ENCODE measurements around the gene CD69.
A peak's percentile ranks its signal among the peaks of the same experiment; 100 is the strongest.

The CD69 gene

DNA sequence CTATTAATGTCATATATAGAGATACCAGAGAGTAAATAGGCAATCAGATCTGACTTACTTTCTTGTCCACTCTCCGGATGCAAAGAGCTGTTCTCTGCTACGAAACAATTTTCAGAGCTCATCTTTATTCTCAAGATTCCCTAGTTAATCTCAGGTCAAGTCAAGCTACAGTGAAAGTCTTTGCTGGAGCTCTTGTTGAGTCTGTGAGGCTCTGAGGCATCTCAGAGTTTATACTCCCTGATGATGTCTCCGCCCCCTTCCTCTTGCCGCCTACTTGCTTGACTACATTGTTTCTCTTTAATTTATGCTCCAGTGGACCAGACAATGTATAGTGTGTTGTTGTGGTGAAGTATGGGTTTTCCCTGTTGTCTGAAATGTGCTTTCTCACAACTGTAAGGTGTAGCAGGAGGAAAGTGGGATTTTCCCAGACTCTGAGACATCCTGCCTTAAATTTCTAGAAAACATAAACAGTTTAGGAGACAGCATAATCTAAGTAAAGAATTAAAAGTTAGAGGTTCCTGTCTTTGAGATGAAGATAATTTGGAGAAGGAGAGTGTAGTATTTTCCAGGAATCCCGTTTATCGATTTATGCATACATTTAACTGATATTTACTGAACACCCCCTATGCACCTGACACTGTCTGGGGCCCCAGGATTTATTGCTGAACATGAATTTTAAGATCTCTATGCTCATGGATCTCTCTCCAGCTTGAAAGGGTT is at the start of gene CD69:
TSS of gene CD69 (minus strand) at position 203 of the 720 bp plus-strand sequence. CDS start at position 122, 81 bp downstream.
- peak in 1 of 2 donors; percentile 47 for DNase-seq (ENCODE audit: low read depth in 2 of 2)

DNA sequence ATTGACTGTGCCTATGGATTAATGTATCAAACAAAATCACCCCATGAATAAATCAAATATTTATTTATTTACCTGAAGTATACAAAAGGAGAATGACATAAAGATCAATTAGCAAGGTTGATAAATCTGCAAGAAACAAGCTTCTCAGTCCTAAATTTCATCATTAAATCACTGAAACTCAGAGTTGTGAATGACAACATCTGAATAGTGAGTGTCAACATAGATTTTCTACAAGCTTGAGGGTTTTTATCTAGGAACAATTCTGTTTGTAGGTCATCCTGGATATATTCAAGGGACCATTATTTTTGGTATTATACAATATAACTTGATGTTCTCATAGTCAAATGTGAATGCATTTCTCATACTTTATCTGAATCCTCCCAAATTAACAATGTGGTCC is 49.2 kb upstream of the CD69 start:
- DNase-seq (ENCODE audit: low read depth in 2 of 2): no peak

DNA sequence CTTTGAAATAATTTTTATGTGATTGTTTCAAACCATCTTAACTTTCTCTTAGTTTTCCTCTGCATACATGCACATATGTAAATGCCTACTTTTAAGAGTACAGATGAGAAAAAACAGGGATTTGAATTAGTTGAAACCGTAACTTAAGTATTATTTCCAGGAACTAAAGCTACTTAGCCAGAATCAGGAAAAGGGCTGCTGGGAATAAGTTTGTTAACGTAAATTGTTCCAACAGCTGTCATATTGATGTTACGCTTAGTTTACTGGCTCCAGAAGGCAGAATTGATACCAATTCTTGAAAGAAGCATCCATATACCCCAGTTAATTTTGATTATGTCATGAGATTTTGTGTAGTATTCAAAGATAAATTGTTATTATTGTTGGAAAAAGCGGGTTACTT is 48.6 kb upstream of the CD69 start:
- DNase-seq (ENCODE audit: low read depth in 2 of 2): no peak

DNA sequence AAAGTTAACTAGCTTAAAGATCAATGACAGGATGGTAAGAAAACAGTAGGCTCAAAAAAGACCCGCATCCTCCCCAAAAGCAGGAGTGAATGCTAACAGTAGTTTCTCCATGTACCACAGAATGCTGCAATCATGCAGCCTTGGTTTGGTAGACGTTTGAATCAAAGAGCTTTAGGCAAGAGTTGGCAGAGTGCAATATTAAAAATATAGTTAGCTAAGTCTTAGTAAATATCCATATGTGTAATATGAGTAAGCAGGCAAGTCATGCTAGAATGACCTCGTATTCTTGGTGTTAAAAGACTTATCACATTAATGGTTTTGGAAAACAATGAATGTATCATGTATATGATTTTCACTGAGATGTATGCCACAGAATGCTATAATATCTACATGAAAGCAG is 47.8 kb upstream of the CD69 start:
- DNase-seq (ENCODE audit: low read depth in 2 of 2): no peak

DNA sequence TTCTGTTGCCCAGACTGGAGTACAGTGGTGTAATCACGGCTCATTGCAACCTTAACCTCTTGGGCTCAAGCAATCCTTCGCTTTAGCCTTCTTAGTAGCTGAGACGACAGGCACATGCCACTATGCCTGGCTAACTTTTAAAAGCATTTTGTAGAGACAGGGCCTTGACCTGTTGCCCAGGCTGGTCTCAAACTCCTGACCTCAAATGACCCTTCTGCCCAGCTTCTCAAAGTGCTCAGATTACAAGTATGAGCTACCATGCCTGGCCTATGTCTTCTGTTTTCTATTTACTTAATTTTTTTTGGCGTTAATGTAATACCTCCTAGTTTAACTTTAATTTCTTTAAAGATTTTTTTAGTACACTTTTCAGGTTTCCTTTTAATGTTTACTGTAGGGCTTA is 46.0 kb upstream of the CD69 start:
- no peak for DNase-seq (ENCODE audit: low read depth in 2 of 2)

DNA sequence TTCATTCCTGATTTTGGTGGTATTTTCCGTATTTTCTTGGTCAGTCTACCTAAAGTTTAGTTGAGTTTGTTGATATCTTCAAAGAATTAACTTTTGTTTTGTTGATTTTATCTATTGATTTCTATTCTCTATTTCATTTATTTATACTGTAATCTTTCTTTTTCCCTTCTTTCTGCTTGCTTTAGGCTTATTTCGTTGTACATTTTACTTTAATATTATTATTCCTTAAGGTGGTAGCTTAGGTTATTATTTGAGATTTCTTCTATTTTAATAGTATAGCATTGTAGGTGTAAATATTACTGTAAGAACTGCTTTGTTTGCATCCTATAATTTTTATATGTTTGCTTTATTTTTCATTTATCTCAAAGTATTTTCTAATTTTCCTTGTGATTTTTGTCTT is 45.2 kb upstream of the CD69 start:
- DNase-seq (ENCODE audit: low read depth in 2 of 2): no peak

DNA sequence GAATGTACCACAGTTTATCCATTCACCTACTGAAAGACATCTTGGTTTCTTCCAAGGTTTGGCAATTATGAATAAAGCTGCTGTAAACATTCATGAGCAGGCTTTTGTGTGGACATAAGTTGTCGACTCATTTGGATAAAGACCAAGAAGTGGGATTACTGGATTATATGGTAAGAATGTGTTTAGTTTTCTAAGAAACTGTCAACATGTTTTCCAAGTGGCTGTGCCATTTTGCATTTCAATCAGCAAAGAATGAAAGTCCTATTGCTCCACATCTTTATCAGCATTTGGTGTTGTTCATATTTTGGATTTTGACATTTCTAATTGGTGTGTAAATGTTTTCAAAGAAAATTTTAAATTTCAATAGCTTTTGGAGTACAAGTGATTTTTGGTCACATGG is 39.3 kb upstream of the CD69 start:
- no peak for DNase-seq (ENCODE audit: low read depth in 2 of 2)

DNA sequence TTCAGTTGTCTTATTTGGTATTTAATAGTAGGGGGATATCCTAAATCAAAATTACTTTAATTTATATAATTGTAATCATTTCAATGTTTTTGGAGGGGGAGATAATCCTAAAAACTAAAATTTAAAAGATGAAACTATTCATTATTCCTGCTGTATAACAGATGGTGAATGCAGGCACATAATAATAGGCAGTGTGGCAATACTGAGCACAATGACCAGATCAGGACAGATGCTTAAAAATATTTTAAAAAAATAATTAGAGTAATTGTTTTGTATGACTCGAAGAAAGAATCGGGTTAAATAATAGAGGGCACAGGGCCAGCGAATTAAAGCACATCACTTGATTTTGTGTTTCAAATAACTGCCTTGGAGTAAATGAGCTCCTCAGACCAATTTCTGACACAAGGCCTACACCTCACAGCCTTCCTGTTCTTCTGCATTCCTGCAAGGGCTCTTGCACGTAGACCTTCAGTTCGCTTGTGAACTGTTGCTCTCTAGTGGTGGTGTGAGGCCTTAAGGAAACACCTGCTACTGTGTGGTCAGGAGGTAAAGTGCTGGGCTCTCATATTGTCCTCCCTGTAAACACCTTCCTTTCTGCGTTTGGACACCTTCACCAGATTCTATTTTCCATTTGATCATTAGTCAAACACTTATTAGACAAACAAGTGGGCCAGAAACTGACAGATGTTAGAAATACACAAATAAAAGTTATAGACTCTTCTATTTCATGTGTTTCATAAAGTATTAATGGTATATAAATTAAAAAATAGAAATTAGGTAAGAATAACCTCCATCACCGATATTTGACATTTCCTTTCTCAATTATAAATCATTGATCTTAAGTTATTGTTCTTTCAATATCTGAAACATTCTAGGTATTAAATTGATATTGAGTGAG is 37.3 kb upstream of the CD69 start:
- DNase-seq (ENCODE audit: low read depth in 2 of 2): peak; percentile 27 to 29

DNA sequence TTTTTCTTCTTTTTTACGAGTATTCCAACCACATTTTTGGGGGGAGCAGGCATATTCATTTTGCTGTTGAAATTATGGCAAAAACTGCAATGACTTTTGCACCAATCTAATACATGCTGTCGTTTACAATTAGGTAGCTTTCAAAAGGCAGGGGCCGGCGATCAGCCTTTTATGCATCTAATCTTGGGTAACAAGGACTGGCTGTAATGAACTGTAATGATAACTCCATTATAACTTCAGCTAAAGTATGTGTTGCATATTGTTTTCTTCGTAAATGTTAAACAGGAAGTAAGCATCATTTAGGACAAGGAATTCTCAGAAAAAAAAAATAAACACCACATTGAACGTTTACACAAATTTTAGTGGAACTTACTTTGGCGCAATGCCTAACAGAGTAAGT is 36.3 kb upstream of the CD69 start:
- DNase-seq (ENCODE audit: low read depth in 2 of 2): no peak

DNA sequence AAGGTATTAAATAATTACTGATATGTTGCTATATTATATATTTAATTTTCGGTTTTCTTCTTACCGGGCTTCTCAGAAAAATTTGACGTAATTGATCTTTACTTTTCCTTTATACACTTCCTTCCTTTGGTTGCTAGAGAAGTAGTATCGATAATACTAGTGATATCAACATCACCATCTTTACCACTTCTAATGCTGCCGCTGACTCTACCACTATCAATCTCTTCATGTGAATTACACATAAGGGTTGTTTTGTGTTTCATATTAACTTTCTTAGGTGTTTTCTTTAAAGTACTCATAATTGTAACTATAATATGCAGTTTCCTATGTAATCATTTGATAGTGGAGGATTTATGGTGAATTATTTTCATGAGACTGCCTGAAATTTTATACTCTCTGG is 35.6 kb upstream of the CD69 start:
- DNase-seq (ENCODE audit: low read depth in 2 of 2): no peak

DNA sequence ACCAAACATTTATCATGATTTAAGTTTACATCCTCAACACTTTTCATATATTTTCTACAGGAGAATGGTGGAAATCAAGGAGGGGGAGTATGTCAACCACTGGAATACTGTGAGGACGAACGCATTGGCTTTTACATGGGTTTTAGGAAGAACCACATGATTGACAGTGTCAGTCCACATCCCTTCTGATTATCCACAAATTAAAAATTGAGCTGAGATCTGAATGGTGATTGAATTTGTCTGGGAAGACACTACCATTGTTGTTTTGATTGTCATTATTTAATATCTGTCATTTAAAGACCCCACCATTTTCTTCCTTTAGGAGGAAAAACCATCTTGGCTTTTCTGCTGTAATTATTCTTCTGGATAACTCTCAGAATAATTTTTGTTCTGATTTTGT is 35.2 kb upstream of the CD69 start:
- DNase-seq (ENCODE audit: low read depth in 2 of 2): no peak

DNA sequence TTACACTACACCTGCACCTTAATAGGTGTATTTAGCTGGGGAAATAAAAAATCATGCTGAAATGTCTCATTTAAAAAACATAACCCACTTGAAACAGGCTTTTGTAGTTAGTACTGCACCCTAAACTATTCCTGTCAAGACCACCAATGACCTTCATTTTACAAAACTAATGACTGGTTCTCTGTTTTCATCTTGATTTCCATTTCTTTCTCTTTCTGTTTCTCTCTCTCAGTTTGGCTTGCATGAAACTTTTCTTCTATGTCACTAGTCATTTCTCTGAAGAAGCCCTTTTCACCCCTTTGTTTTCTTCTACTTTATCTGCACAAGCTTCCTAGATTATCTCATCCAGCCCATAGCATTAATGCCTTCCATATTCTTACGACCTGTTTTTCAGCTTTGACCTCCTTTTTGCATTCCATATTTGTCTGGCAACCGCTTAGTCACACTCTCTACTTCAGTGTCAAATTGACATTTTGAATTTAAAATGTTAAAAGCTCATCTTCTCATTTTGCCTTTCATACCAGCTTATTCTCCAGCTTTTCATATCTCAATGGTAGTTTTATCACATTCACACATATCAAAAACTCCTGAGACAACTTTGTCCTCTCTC is 33.9 kb upstream of the CD69 start:
- no peak for DNase-seq (ENCODE audit: low read depth in 2 of 2)

DNA sequence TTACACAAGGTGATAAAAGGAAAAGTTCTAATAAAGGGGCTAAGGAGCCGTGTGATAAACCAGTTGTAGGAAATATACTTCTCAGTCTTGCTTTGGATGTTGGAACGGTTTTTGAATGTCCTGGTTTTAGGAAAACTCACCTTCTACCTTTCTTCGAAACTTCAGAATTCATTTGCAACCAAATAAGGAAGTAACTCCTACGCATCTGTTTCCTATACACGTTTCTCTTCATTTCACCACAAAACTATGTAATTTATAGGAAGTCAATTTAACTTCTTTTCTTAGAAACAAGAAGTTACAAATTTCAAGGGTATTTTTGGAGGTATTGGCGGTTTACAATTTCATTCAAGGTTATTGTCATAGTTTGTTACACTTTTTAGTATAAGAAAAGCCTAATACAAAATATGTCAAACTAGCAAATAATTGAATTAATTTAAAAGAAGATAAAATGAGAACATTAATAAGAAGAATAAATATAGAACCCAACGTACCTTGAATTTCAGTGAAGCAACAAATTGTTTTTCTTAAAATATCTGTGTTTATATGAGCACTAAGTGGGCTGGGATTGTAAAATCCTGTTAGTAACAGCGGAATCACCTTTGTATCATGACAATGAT is 33.2 kb upstream of the CD69 start:
- no peak for DNase-seq (ENCODE audit: low read depth in 2 of 2)

DNA sequence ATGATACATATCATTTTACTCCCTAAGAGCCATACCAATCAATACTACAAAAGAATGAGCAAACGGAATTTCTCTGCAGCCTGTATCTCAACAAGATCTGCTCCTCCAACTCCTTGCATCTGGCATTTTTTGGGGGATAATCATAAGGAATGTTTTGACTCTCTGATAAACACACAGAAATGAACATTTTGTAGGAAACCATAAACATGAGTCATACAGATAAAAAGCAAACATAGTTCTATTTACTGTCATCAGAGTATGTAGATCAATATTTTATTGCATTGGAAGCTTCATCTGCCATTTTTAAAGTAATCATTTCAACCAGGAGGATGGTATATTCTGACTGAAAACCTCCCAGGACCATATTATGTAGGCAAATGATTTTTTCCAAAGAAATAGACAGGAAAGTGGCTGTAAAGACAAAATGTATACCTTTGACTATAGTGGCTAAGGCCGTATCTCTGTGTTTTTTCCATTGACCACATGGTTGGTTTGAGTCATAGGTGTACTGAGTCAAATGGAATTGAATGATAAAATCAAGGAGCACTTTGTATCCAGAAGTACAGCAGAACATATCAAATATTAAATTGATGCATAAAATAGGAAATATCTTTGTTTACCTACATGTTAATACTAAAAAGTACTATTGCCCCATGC is 32.4 kb upstream of the CD69 start:
- no peak for DNase-seq (ENCODE audit: low read depth in 2 of 2)

DNA sequence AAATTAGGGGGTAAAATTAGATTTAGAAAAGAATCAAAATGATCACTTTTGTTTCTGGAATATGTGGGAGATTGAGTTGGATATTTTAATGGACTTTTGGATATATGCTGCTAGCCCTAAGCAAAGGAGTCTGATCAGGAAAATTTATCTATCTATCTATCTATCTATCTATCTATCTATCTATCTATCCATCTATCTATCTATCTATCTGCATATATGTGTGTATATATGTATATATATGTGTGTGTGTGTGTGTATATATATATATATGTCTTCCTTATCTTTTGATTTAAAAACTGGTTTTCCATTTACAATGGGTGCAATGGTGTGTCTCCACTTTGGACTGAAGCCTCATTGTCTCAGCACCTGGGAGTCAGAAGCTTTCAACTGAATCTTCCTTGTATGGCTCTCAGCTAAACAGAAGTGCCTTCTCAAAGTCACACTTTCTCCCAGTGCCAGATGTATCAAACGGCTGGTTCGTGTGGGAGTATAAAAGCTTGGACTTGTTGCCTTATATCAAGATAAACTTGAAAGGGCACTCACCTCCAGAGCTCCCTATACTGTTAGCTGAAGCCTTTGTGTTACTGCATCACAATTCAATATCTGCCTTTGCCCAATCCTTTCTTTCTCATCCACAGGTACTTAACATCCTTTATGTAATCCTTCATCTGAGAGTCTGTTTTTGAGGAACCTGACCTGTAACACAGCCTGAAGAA is 31.6 kb upstream of the CD69 start:
- DNase-seq (ENCODE audit: low read depth in 2 of 2): no peak

DNA sequence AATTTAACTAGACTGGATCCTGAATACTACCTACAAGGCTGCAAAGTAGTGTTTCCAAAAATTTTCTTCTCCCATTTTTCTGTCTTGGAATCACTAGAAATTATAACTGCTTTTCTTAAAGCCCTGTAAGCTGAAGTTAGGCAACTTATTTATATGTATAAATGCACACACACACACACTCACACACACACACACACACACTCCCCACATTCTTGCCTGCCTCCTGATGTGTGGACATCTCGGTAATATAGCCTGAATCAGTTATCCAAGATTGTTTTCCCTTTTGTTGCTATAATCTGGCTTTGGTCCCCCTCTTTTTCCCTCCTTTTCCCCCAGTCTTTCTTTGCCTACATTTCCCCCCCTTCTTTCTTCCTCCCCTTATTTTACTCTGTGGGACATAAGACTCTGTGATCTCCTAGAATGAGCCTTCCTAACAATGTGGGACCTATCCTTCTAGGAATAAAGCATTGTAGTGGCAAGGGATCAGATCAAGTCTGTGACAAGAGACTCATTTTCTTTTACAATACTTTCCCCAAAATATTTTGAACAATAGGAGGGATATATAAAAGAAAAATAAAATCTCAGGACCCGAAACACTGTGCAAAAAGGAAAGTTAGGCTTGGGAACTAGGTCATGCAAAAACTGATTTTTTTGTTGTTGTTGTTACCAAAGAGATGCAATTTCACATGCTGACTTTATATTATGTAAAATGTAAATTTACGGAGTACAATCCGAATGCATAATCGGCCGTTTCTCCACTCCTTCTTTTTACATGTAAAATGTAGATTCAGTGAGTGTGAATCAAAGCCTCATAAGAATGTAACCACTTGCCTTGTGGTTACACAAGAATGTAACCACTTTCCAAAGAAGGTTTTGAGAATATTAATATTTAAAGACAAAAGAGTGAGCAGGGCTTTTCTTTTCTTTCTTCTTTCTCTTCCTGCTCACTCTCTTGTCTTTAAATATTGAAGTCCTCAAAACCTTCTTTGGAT is 26.3 kb upstream of the CD69 start:
- no peak for DNase-seq (ENCODE audit: low read depth in 2 of 2)

DNA sequence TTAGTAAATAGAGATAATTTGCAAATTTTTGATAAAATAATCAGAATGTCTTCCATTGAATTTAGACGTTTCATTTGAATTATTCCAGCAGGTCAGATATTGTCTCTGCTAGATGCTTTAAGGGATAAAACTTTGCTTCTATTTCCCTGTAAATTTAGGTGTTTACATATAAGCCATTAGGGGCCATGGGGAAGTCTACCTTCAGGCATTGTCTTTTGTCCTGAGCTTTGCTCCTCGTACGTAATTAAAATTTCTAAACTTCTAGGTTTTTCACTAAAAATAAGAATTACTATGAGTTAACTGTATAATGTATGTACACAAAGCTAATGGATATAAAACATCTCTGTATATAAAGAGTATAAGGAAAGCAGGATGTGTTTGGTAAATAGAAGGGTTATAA is 24.1 kb upstream of the CD69 start:
- DNase-seq (ENCODE audit: low read depth in 2 of 2): no peak

DNA sequence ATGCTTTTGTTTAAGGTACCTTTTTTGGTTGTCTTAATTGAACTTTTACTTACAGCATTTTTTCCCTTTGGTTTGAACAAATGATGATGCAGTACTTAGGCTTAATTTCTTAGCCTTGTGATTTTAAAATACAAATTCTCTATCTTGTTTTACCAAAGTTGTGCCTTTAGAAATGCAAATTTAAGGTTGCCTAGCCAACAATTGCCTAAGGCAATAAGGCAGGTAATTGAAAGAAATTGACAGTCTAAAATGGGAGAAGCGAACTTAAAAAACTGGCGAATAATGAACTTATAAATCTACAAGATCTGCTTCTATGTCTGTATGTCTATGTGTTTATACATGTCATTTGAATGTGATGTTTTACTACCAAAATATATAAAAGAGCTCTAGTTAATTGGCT is 23.6 kb upstream of the CD69 start:
- no peak for DNase-seq (ENCODE audit: low read depth in 2 of 2)

DNA sequence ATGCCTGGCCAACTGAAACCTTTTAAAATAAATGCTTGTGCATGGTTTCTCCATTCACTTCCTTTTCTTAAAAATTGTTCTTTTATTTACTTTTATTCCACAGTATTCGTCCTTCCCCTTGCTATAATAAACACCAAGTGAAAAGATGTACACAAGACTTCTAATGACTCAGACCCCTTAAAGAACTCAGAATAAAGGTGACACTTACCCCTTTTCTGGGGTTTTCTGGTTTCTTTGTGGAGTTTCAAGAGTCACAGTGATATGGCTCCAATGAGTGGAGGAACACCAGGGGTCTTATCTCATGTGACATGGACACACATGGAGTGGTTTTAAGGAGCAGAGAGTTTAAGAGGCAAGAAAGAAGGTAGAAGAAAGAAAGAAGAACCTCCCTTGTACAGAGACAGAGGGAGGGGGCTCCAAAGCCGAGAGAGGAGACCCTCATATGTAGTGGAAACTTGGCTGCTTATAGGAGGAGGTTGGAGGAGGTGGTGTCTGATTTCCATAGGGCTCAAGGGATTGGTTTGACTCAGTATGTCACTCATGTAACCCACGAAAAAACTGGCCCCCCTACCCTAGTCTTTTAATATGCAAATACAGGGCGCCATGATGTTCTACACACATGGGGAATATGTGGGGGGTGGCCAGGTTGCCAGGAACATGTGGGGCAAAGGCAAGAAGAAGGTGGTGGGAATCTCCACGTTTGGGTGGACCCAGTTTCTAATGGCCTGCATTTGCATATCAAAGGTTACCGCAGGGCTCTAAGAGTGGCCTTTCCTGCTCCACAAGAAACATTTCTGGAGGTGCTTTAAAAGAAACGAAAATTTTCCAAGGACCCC is 22.1 kb upstream of the CD69 start:
- no peak for DNase-seq (ENCODE audit: low read depth in 2 of 2)
